GM23338 (cell line): ENCODE results near the gene NTNG1. TPM values are rescaled to one million over a fixed set of nuclear protein-coding genes. Genes with fewer than 3 reads are reported as not detected.

Experiments
- ATAC-seq: fragments of 200-7000 bp; cut with Tn5 transposase; 3 replicates; pipeline ENCODE4 v1.9.1; 2020
- DNase-seq: peaks from one replicate; pipeline ENCODE4 v3.0.0-alpha.2; 2015; ENCODE audit warnings: low spot score
- H2AFZ ChIP-seq: fragments of 200-600 bp; sonication (generic); 2 replicates; pipeline ENCODE4 v1.8.0; 2016; ENCODE audit warnings: antibody characterized with exemption, mild to moderate bottlenecking, moderate library complexity
- H3F3A ChIP-seq: fragments of 200-600 bp; sonication (generic); replicated peaks from 2 replicates; pipeline ENCODE4 v1.8.0; 2017; ENCODE audit warnings: antibody characterized with exemption, mixed run types, low read depth
- H3K27ac ChIP-seq: fragments of 200-600 bp; sonication (generic); 2 replicates; pipeline ENCODE4 v1.6.1; 2016; ENCODE audit warnings: low read depth
- H3K27me3 ChIP-seq: fragments of 200-600 bp; sonication (generic); 2 replicates; pipeline ENCODE4 v1.8.0; 2016; ENCODE audit warnings: mild to moderate bottlenecking, mixed run types, moderate library complexity; ENCODE audit not compliant: insufficient read depth
- H3K36me3 ChIP-seq: fragments of 200-600 bp; sonication (generic); 2 replicates; pipeline ENCODE4 v1.8.0; 2016; ENCODE audit warnings: mild to moderate bottlenecking; ENCODE audit not compliant: insufficient read depth
- H3K4me1 ChIP-seq: fragments of 200-600 bp; sonication (generic); 2 replicates; pipeline ENCODE4 v1.8.0; 2016; ENCODE audit warnings: mild to moderate bottlenecking, moderate library complexity; ENCODE audit not compliant: insufficient read depth
- H3K4me2 ChIP-seq: fragments of 200-600 bp; sonication (generic); 2 replicates; pipeline ENCODE4 v1.7.1; 2017; ENCODE audit warnings: mixed run types
- H3K4me3 ChIP-seq: fragments of 200-600 bp; sonication (generic); 2 replicates; pipeline ENCODE4 v1.6.1; 2016; ENCODE audit warnings: mixed run types
- H3K79me2 ChIP-seq: fragments of 200-600 bp; sonication (generic); replicated peaks from 2 replicates; pipeline ENCODE4 v1.8.0; 2017; ENCODE audit warnings: mild to moderate bottlenecking; ENCODE audit not compliant: insufficient read depth
- H3K9me2 ChIP-seq: fragments of 200-600 bp; sonication (generic); 2 replicates; pipeline ENCODE4 v1.8.0; 2017; ENCODE audit not compliant: insufficient read depth
- H4K20me1 ChIP-seq: fragments of 200-600 bp; sonication (generic); replicated peaks from 2 replicates; pipeline ENCODE4 v1.8.0; 2017; ENCODE audit warnings: mild to moderate bottlenecking; ENCODE audit not compliant: insufficient read depth
- H3K27ac Mint-ChIP-seq: 2 replicates; pipeline ENCODE4 v1.8.0; 2020; ENCODE audit warnings: inconsistent platforms, mild to moderate bottlenecking, moderate library complexity, mixed read lengths
- H3K27me3 Mint-ChIP-seq: 3 replicates; pipeline ENCODE4 v1.8.0; 2022; ENCODE audit warnings: low read depth, mild to moderate bottlenecking, moderate library complexity, mixed read lengths, inconsistent platforms; ENCODE audit not compliant: insufficient read depth, poor library complexity
- H3K36me3 Mint-ChIP-seq: 3 replicates; pipeline ENCODE4 v1.8.0; 2021; ENCODE audit warnings: low read depth, mild to moderate bottlenecking, inconsistent platforms, moderate library complexity, mixed read lengths
- H3K4me1 Mint-ChIP-seq: 3 replicates; pipeline ENCODE4 v1.8.0; 2020; ENCODE audit warnings: mild to moderate bottlenecking, inconsistent platforms, mixed read lengths
- H3K4me3 Mint-ChIP-seq: 3 replicates; pipeline ENCODE4 v1.8.0; 2021; ENCODE audit warnings: moderate library complexity, mild to moderate bottlenecking, inconsistent platforms, mixed read lengths
- H3K9me3 Mint-ChIP-seq: 3 replicates; pipeline ENCODE4 v1.8.0; 2020; ENCODE audit warnings: moderate library complexity, mild to moderate bottlenecking, inconsistent platforms, mixed read lengths
- CREB1 ChIP-seq: fragments of 250-450 bp; sonication (Bioruptor Pico); IDR thresholded peaks from 2 replicates; pipeline ENCODE4 v1.5.0; 2020; ENCODE audit warnings: low read depth, mild to moderate bottlenecking, moderate library complexity
- EZH2phosphoT487 ChIP-seq: fragments of 200-600 bp; sonication (generic); IDR thresholded peaks from one replicate; pipeline ENCODE4 v1.8.1; 2018; ENCODE audit warnings: antibody characterized with exemption; ENCODE audit not compliant: unreplicated experiment
- polyA plus RNA-seq: library from polyadenylated mRNA; unstranded; fragments of >200 nt; fragmentation: Nextera tagmentation; extraction: Ambion mirVana; gene quantifications from 2 replicates; pipeline ENCODE4 v1.2.1, GENCODE V29; 2016
- total RNA-seq: library from RNA; depleted of rRNA; stranded (reverse); fragments of >200 nt; shearing (Covaris generic); gene quantifications from 2 replicates; pipeline ENCODE4 v1.2.3, GENCODE V29; 2014
- TF ChIP-seq, protein P1 (sequence below): IDR thresholded peaks from 2 replicates; pipeline ENCODE4 v1.6.1; 2016; ENCODE audit warnings: antibody characterized with exemption
- TF ChIP-seq, protein P2 (sequence below): fragments of 250-450 bp; sonication (Bioruptor Pico); IDR thresholded peaks from 2 replicates; pipeline ENCODE4 v1.5.0; 2020; ENCODE audit warnings: mild to moderate bottlenecking, moderate library complexity

Gene NTNG1
- total and polyA plus RNA-seq, 2 experiments from 2014 or later, result 7.2 to 10.3 TPM

DNA sequence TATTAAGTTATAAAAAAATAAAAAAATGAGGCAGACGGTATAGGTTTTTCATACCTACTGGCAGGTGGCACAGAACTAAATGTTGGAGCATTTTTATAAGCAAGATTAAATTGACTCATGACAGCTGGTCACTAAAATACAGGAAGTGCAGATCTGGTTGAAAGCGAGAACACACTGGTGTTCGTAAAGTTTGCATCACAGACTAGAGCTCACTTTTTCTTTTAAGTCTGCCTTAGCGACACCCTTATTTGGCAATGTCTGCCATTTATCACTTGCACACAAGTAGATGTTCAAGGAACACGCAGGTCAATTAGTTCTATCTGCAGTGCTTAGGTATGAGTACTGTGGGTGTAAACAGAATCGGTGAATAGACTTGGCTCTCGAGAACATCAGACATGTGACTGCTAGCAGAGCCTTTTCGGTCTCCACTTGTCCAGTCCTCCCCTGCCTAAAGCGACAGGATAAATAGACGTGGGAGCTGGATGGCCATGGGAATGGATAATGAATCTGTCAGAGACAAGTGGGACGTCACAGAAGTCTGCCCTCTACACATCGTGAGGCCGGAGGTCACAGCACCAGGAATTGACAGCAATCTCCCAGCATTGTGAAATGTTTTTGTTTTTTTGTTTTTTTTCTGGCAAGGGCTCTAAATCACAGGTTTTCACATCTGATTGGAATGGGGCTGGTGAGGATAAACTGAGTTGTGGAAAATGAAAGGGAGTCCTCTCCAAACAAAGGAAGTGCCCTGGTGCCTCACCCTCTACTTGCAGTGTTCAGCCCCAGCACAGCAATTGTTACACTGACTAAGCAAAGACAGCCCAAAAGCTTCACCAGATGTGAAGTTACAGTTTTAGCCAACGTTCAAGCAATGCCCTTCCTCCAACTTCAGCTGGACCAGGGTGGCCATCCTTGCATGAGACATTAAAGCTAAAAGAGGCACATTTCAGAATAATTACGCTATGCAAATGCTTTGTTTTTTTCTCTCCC lies 248.9 kb downstream of the NTNG1 start:
- no peaks in the 10 kb centered on the region for H3K36me3 ChIP-seq
- TF ChIP-seq, protein P1, sequence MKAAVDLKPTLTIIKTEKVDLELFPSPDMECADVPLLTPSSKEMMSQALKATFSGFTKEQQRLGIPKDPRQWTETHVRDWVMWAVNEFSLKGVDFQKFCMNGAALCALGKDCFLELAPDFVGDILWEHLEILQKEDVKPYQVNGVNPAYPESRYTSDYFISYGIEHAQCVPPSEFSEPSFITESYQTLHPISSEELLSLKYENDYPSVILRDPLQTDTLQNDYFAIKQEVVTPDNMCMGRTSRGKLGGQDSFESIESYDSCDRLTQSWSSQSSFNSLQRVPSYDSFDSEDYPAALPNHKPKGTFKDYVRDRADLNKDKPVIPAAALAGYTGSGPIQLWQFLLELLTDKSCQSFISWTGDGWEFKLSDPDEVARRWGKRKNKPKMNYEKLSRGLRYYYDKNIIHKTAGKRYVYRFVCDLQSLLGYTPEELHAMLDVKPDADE, result no peak
- TF ChIP-seq, protein P2, sequence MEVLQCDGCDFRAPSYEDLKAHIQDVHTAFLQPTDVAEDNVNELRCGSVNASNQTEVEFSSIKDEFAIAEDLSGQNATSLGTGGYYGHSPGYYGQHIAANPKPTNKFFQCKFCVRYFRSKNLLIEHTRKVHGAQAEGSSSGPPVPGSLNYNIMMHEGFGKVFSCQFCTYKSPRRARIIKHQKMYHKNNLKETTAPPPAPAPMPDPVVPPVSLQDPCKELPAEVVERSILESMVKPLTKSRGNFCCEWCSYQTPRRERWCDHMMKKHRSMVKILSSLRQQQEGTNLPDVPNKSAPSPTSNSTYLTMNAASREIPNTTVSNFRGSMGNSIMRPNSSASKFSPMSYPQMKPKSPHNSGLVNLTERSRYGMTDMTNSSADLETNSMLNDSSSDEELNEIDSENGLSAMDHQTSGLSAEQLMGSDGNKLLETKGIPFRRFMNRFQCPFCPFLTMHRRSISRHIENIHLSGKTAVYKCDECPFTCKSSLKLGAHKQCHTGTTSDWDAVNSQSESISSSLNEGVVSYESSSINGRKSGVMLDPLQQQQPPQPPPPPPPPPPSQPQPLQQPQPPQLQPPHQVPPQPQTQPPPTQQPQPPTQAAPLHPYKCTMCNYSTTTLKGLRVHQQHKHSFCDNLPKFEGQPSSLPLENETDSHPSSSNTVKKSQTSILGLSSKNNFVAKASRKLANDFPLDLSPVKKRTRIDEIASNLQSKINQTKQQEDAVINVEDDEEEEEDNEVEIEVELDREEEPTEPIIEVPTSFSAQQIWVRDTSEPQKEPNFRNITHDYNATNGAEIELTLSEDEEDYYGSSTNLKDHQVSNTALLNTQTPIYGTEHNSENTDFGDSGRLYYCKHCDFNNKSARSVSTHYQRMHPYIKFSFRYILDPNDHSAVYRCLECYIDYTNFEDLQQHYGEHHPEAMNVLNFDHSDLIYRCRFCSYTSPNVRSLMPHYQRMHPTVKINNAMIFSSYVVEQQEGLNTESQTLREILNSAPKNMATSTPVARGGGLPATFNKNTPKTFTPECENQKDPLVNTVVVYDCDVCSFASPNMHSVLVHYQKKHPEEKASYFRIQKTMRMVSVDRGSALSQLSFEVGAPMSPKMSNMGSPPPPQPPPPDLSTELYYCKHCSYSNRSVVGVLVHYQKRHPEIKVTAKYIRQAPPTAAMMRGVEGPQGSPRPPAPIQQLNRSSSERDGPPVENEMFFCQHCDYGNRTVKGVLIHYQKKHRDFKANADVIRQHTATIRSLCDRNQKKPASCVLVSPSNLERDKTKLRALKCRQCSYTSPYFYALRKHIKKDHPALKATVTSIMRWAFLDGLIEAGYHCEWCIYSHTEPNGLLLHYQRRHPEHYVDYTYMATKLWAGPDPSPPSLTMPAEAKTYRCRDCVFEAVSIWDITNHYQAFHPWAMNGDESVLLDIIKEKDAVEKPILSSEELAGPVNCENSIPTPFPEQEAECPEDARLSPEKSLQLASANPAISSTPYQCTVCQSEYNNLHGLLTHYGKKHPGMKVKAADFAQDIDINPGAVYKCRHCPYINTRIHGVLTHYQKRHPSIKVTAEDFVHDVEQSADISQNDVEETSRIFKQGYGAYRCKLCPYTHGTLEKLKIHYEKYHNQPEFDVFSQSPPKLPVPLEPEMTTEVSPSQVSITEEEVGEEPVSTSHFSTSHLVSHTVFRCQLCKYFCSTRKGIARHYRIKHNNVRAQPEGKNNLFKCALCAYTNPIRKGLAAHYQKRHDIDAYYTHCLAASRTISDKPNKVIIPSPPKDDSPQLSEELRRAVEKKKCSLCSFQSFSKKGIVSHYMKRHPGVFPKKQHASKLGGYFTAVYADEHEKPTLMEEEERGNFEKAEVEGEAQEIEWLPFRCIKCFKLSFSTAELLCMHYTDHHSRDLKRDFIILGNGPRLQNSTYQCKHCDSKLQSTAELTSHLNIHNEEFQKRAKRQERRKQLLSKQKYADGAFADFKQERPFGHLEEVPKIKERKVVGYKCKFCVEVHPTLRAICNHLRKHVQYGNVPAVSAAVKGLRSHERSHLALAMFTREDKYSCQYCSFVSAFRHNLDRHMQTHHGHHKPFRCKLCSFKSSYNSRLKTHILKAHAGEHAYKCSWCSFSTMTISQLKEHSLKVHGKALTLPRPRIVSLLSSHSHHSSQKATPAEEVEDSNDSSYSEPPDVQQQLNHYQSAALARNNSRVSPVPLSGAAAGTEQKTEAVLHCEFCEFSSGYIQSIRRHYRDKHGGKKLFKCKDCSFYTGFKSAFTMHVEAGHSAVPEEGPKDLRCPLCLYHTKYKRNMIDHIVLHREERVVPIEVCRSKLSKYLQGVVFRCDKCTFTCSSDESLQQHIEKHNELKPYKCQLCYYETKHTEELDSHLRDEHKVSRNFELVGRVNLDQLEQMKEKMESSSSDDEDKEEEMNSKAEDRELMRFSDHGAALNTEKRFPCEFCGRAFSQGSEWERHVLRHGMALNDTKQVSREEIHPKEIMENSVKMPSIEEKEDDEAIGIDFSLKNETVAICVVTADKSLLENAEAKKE (CRISPR knock-in tag), result no peak
- TF ChIP-seq EZH2phosphoT487 (no peak), CREB1 (no peak)
- no peak overlapping the region for H3K4me2 ChIP-seq
- H3K79me2 ChIP-seq, result no peaks in the 10 kb centered on the region
- Mint-ChIP-seq H3K4me1 (peaks cover 11% of the 10 kb centered on the region), H3K4me3 (no peak overlapping the region), H3K36me3 (no peaks in the 10 kb centered on the region), H3K9me3 (no peaks in the 10 kb centered on the region), H3K27ac (no peak overlapping the region), H3K27me3 (no peaks in the 10 kb centered on the region)
- H3K9me2 ChIP-seq, result no peaks in the 10 kb centered on the region
- H2AFZ ChIP-seq, result no peak overlapping the region
- peaks cover 5% of the 10 kb centered on the region; the same call in 1 of the 2 replicates for H3K4me1 ChIP-seq
- no peaks in the 10 kb centered on the region for H4K20me1 ChIP-seq
- no peaks in the 10 kb centered on the region for H3K27me3 ChIP-seq
- no peak overlapping the region for H3K4me3 ChIP-seq
- DNase-seq (no peak), ATAC-seq (no peak)
- H3K27ac ChIP-seq, result no peak overlapping the region
- no peaks in the 10 kb centered on the region for H3F3A ChIP-seq
